ENCODE results near the gene HGS. TPM values are rescaled to one million over a fixed set of nuclear protein-coding genes. Genes with fewer than 3 reads are reported as not detected.
A peak's percentile ranks its signal among the peaks of the same experiment; 100 is the strongest.
"Not testable (repeated sequence)": the region's sequence is repeated elsewhere in the genome, so short reads cannot be mapped to it uniquely, and the experiment has no call there.

Gene HGS
- total RNA-seq, 1 donor from 2014 or later: 37.6 TPM

DNA sequence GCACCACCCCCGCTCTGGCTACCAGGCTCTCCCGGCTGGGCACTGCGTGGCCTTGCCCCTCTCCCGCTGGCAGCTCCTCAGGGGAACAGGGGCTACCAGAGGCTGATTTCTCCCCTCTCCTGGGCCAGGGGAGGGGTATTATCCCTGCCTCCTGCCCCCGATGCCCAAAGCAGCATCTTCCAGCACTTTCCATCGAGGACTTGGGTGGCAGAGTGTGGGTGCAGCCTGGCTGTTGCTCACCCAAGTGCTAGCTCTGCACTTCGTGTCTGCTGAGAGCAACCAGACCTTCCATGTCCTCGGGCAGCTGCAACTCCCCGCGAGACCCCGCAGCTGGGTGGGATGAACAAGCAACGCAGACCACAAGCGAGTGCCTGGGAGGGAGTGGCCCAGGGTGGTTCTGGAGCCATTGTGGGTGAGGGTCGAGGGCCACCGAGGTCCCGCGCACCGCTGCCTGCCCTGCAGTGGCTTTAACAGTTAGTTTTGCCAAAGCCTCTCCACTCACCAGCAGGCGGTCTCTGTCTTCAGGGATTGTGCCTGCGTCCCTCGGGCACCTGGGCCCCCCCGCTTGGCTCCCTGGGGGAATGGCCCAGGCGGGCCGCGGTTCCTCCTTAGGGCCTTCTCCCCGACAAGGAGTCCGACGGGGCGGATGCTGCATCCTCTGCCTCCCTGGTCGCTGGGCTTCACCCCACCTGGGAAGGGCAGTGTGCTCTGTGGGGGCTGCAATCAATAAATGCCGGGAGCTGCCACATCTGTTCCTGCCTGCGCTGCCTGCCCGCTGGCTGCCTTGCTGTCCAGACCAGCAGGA is 36.7 kb downstream of the HGS start:
- DNase-seq: no peak

DNA sequence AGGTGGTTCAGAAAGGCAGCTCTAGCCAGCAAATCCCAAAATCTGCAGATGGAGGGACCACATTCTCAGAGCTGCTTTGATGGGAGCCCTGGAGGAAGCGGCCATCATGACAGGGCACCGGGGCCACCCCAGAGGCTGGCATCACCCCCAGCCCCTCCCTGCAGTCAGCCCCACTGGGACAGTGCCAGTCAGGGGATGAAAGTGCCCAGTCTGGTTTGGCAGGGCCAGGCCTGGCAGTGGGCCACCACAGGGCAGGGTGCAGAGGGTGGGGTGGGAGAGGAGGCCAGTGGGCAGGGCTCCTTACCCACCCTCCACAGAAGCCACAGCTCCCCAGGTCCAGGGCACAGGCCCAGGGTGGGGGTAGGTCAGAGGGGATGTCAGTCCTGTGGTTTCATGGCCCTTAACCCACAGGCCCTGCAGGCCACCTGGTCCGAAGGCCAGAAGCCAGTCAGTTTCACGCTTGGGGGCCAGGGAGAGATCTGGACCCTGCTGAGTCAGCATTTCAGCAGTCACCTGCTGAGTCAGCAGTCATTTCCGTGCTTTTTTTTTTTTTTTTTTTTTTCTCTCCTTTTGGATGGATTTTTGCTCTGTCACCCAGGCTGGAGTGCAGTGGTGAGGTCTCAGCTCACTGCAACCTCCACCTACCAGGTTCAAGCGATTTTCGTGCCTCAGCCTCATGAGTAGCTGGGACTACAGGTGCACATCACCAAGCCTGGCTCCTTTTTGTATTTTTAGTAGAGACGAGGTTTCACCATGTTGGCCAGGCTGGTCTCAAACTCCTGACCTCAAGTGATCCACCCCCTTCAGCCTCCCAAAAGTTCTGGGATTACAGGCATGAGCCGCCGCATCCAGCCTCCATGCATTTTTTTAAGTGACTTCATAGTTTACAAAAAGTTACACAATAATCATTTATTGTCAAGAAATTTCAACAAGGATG is 38.6 kb downstream of the HGS start:
- no peak for DNase-seq

DNA sequence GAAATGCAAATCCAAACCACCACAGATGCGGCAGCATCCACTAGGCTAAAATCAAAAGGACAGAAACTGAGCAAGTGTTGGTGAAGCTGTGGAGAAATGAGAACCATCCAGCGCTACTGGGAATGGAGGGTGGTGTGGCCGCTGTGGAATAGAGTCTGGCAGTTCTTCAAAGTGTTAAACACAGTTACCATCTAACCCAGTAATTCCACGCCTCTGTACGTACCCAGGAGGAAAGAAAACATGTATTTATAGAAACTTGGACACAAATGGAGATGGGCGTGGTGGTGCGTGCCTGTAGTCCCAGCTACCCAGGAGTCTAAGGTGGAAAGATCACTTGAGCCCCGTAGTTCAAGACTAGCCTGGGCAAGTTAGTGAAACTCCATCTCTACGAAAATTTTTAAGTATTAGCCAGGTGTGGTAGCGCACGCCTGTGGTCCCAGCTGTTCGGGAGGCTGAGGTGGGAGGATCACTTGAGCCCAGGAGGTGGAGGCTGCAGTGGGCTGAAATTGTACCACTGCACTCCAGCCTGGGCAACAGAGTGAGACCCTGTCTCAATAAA is 39.9 kb downstream of the HGS start:
- no peak for DNase-seq

- no peak for DNase-seq
These were observed 41.6 kb downstream of the HGS start for GRCh38 chr17:81725439-81725838.

DNA sequence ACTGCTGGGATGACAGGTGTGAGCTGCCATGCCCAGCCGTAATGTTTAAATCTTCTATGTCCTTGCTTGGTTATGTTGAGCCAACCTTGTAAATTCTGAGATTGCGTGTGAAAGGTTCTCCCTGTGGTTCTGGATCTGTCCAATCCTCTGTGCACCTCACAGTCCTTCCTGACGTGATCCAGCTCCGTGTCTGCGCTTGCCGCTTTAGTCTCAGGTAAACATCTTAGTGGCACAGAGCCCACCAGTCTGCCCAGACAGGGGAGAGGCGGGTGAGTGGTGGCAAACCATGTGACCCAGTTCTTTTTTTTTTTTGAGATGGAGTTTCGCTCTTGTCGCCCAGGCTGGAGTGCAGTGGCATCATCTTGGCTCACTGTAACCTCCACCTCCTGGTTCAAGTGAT is 42.2 kb downstream of the HGS start:
- no peak for DNase-seq

- no peak for DNase-seq
These were observed 43.7 kb downstream of the HGS start for GRCh38 chr17:81727324-81728031.

GRCh38 chr17:81733507-81734404 is 49.9 kb downstream of the HGS start:
- peak; percentile 45 for DNase-seq

DNA sequence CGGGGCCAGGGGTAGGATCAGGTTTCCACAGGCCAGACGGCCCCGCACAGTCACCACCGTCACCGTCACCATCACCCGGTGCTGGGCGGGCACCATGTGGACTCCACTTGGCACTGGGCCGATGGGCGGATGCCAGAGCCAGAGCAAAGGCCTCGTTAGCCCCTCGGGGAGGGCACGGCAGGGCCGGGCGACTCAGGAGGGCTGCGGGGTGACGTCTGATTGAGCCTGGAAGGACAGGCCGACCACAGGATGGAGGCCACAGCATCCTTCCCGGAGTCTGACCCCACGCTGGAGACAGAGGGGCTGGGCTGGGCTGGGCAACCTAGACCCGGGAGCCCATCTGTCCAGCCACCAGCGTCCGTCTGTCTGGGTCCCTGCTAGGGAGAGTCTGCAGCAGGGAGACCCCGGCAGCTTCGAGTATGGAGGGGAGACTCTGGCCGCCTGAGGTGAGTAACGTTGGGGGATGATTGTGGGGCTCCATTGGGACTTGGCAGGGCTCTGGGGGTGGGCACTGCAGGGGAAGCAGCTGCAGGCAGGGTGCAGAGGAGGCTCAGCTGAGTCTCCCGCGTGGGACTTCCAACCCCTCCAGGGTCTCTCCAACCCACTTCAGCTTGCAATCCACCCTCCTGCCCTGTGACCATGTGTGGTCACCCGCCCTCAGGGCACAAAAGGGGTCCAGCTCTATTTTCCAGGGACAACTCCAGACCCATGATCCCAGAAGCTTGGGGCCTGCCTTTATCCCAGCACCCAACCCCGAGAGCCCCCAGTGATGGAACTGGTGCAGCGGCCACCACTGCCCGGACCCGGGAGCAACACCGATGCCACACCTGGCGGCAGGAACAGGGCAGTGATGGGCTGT is 50.8 kb downstream of the HGS start:
- no peak for DNase-seq

DNA sequence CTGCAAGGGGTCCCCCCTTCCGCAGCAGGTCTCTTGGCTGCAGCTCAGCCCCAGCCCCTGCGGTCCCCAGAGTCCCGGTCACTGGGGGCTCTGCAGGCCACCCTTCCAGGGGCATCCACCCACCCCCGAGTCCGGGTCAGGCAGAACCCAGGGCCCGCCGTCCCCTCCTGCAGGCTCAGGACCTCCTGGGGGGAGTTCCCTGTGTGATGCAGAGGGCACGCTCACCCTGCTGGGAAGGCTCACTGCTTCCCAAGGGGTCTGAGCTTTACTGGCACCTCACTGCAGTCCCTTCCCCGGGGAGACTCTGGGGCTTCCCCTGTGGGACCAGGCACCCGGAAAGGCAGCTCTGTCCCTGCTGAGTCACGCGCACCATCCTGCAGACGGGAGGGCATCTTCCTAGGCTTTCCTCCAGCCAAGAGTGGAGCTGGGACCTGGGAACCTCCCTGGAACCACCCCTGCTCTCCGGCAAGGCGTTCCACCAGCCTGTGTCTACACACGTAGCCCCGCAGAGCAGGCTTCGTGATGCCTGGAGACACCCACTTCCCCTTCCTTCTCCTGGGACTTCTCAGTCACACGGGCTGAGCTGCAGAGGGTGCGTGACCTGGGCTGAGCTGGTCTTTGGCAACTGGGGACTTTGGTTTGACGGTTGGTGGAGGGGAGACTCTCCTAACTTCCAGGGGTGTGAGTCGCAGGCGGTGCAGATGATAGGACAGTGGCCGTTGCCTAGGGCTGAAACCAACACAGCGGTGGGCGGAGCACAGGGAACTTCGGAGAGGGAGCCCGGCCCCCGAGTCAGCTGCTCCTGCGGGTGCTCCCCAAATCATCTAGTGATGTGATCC is 51.7 kb downstream of the HGS start:
- DNase-seq: no peak

GRCh38 chr17:81737947-81738800 is 54.4 kb downstream of the HGS start:
- no peak for DNase-seq

- no peak for DNase-seq
These were observed 55.1 kb downstream of the HGS start for GRCh38 chr17:81738801-81739393.

DNA sequence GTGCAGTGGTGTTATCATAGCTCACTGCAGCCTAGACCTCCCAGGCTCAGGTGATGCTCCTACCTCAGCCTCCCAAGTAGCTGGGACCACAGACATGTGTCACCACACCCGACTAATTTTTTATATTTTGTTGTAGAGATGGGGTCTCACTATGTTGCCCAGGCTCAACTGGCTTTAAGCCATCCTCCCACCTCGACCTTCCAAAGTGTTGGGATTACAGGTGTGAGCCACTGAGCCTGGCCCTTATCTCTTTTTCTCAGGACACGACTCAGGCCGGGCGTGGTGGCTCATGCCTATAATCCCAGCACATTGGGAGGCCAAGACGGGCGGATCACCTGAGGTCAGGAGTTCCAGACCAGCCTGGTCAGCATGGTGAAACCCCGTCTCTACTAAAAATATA is 55.8 kb downstream of the HGS start:
- DNase-seq: not testable (repeated sequence)

GRCh38 chr17:81740395-81740961 is 56.7 kb downstream of the HGS start:
- no peak for DNase-seq

DNA sequence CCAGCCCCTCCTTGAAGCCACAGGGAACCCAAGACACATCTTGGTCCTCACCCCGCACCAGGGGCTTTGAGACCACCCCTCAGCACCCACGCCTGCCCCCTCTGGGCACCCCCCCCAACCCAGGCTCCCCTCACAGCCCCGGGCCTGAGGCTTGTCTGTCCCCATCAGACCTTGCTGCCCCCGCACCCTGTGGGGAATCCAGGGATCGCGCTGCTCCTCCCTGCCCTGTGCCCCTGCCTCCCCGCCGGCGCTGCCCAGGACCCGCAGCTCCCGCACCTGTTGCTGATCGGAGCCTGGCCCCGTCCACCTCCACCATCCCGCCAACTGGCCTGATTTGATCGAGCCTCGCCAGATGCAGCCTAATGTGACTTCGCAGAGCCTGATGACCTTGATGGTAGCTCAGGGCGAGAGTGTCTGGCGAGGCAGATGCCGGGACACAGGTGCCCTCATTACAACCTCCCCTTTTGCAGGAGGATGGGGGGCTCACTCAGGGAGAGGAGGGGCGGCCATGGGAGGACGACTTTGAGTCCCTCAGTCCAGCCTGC is 57.3 kb downstream of the HGS start:
- no peak for DNase-seq

GRCh38 chr17:81741594-81742452 is 58.0 kb downstream of the HGS start:
- no peak for DNase-seq
